ENCODE data around the gene OR11L1.

GRCh38 chr1:247854899-247855545 lies 13.3 kb upstream of the OR11L1 start:
- TF ChIP-seq REST (IDR thresholded peaks at IDR 0.05; ENCODE audit: low read depth, low read length) (no peak), CTCF (IDR thresholded peaks at IDR 0.05) (no peak), FOSL2 (IDR thresholded peaks at IDR 0.05; ENCODE audit: borderline replicate concordance, low read depth) (no peak), SMC3 (IDR thresholded peaks at IDR 0.05; ENCODE audit: low read depth, low read length) (no peak), MAX (IDR thresholded peaks at IDR 0.05; ENCODE audit: low read depth) (no peak), ZBTB33 (IDR thresholded peaks at IDR 0.05; ENCODE audit: borderline replicate concordance, low read depth) (no peak), RFX5 (IDR thresholded peaks at IDR 0.05; ENCODE audit: low read length) (no peak), USF2 (IDR thresholded peaks at IDR 0.05; ENCODE audit: borderline replicate concordance, low read depth, low read length) (no peak), NFIC (IDR thresholded peaks at IDR 0.05; ENCODE audit: borderline replicate concordance) (no peak)

All from SK-N-SH (cell line).